Measurements from ENCODE around the gene PJVK.

The PJVK gene

GRCh38 chr2:178480227-178481181 is 29.3 kb downstream of the PJVK start, which contains the start of gene PLEKHA3:
Gene PLEKHA3 (plus strand): TSS chr2:178480457. CDS start chr2:178480870, 413 bp downstream.
- DNase-seq (ENCODE audit: low read depth in 2 of 2) = peak; percentile 55 to 68

DNA sequence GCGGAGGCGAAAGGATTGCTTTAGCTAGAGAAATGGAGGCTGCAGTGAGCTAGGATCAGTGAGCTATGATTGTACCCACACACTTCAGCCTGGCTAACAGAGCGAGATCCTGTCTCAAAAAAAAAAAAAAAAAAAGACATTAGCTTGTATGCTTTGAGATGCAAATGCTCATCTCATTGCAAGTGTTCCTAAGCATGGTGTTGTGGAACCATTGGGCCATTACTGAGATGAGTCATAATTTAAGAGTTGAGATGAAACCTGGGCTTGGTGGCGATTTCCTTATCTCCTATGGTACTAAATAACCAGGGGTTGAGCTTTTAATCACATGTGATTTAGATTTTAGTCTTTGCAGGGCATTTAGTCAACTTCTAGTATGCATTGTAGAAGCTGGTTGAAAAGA is 31.3 kb downstream of the PJVK start:
- DNase-seq (ENCODE audit: low read depth in 2 of 2) = no peak

- DNase-seq (ENCODE audit: low read depth in 2 of 2) = no peak
Measured at GRCh38 chr2:178484245-178485041, 33.3 kb downstream of the PJVK start.

- DNase-seq (ENCODE audit: low read depth in 2 of 2) = no peak
Measured at GRCh38 chr2:178485356-178485755, 34.2 kb downstream of the PJVK start.

- no peak for DNase-seq (ENCODE audit: low read depth in 2 of 2)
Measured at GRCh38 chr2:178491612-178492011, 40.4 kb downstream of the PJVK start.

DNA sequence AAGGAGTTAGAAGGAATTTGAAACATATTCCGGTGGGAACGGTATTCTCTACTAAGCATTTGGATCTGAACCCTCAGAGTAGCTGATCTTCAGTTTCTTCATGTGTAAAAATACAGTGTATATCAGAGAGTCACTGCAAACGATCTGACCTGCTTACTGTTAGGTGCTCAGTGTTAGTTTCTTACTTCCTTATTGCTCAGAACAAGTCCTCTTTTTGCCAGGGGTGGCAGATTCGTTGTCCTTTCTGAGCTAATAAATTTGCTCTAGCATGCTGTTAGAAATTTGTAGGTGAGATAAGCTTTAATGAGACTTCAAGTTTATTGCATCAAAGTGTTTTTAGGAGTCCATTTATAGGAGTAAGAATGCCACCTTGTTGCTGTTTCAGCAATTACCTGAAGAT is 44.9 kb downstream of the PJVK start:
- no peak for DNase-seq (ENCODE audit: low read depth in 2 of 2)

DNA sequence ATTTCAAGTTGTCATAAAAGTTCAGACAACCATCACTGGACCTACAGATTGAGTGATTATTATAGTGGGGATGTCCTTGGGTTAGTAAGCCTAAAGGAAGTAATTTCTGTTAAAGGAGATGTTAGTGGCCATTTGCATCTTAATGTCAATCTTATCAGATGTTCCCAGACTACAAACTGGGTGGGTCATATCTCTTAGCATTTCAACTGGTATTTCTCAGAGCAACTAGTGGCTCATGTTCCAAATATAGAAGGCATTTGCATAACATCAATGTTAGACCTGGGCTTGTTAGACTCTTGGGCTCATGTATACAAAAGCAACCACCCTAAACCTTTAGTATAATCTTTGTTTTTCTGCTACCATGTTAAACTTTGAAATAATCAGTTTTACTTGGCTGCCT is 47.0 kb downstream of the PJVK start:
- DNase-seq (ENCODE audit: low read depth in 2 of 2) = no peak

- DNase-seq (ENCODE audit: low read depth in 2 of 2) = no peak
Measured at GRCh38 chr2:178499640-178500039, 48.5 kb downstream of the PJVK start.

GRCh38 chr2:178502751-178503150 is 51.6 kb downstream of the PJVK start:
- DNase-seq (ENCODE audit: low read depth in 2 of 2) = no peak

DNA sequence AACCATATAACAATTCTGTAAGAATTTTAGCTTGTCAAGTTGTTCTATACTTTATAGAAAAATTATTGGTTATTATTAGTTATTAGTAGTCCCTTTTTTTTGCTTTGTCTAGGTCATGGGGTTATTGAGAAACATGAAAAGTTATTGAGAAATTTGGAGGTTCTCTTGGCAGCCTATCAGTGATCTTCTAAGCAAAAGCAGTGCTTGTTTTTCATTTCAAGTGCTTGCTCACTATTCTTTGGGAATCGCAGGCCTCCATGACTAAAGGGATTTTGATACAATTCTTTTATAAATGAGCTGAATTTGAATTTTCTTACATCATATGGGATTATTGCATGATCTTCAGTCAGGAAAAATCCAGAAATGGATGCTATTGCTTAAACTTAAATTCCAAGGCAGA is 54.9 kb downstream of the PJVK start:
- no peak for DNase-seq (ENCODE audit: low read depth in 2 of 2)

GRCh38 chr2:178506524-178506923 is 55.3 kb downstream of the PJVK start:
- no peak for DNase-seq (ENCODE audit: low read depth in 2 of 2)

- no peak for DNase-seq (ENCODE audit: low read depth in 2 of 2)
Measured at GRCh38 chr2:178506949-178507348, 55.8 kb downstream of the PJVK start.

DNA sequence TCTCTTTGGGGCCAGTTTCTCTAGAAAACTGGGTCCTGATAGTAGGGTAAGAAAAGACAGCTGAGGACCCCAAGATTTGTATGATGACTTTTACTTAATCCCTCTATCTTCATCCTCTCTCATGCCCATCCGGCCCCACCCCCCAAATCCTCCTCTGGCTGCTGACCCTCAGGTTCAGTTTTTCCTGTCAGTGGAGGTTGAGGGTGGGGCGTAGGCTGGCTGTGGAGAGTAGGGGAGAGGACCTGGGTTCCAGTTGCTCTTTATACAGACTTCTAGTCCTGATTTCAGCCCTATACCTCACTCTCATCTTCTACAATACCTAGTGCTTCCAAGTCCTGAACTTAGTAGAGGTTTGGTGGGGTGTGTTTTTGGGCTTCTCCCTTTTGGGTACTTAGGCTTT is 57.5 kb downstream of the PJVK start:
- no peak for DNase-seq (ENCODE audit: low read depth in 2 of 2)

- no peak for DNase-seq (ENCODE audit: low read depth in 2 of 2)
Measured at GRCh38 chr2:178510384-178510783, 59.2 kb downstream of the PJVK start.

All from stimulated activated CD8-positive, alpha-beta memory T cell treated with anti-CD3 and anti-CD28 coated beads, Interleukin-7, amount 100 ng/mL, for 4 hours (primary cell).